ENCODE measurements around the gene DNAJC27. TPM values are rescaled to one million over a fixed set of nuclear protein-coding genes. Genes with fewer than 3 reads are reported as not detected.

Gene DNAJC27
- total RNA-seq, 1 donor = 10.6 TPM

GRCh38 chr2:24981411-24982136 lies 9.8 kb upstream of the DNAJC27 start:
- no peaks in the 10 kb centered on the region for H3K27me3 ChIP-seq (ENCODE audit: insufficient read depth, low read length)
- H3K4me1 ChIP-seq (ENCODE audit: insufficient read depth, low read length) = no peaks in the 10 kb centered on the region
- H3K4me3 ChIP-seq (ENCODE audit: low read length) = no peak overlapping the region
- no peaks in the 10 kb centered on the region for H3K9me3 ChIP-seq (ENCODE audit: low read depth, low read length)

GRCh38 chr2:24978661-24979060 lies 6.9 kb upstream of the DNAJC27 start:
- H3K4me3 ChIP-seq (ENCODE audit: low read length) = no peak overlapping the region
- no peaks in the 10 kb centered on the region for H3K9me3 ChIP-seq (ENCODE audit: low read depth, low read length)
- no peaks in the 10 kb centered on the region for H3K4me1 ChIP-seq (ENCODE audit: insufficient read depth, low read length)
- no peaks in the 10 kb centered on the region for H3K27me3 ChIP-seq (ENCODE audit: insufficient read depth, low read length)

- no peak overlapping the region for H3K4me3 ChIP-seq (ENCODE audit: low read length)
- H3K9me3 ChIP-seq (ENCODE audit: low read depth, low read length) = no peaks in the 10 kb centered on the region
- H3K27me3 ChIP-seq (ENCODE audit: insufficient read depth, low read length) = no peaks in the 10 kb centered on the region
- peaks cover 2% of the 10 kb centered on the region for H3K4me1 ChIP-seq (ENCODE audit: insufficient read depth, low read length)
These were observed 5.9 kb upstream of the DNAJC27 start for GRCh38 chr2:24977631-24978030.

- Histone ChIP-seq H3K9me3 (ENCODE audit: low read depth, low read length) (no peaks in the 10 kb centered on the region), H3K27me3 (ENCODE audit: insufficient read depth, low read length) (no peaks in the 10 kb centered on the region), H3K4me1 (ENCODE audit: insufficient read depth, low read length) (peaks cover 17% of the 10 kb centered on the region)
These were observed 2.1 kb upstream of the DNAJC27 start for GRCh38 chr2:24973812-24974211.

GRCh38 chr2:24972315-24972961 lies 683 bp upstream of the DNAJC27 start:
- Histone ChIP-seq H3K27me3 (ENCODE audit: insufficient read depth, low read length) (no peaks in the 10 kb centered on the region), H3K9me3 (ENCODE audit: low read depth, low read length) (no peaks in the 10 kb centered on the region), H3K4me3 (ENCODE audit: low read length) (peak overlapping the region; percentile 93), H3K4me1 (ENCODE audit: insufficient read depth, low read length) (peaks cover 17% of the 10 kb centered on the region)

More at GRCh38 chr2:24973812-24974211, 2.1 kb upstream of the DNAJC27 start:
- H3K4me3 ChIP-seq (ENCODE audit: low read length) = no peak overlapping the region

GRCh38 chr2:24971286-24971535 lies 544 bp downstream of the DNAJC27 start:
- peak overlapping the region; percentile 93 for H3K4me3 ChIP-seq (ENCODE audit: low read length)

GRCh38 chr2:24970483-24971285 lies 1.1 kb downstream of the DNAJC27 start:
- no peaks in the 10 kb centered on the region for H3K27me3 ChIP-seq (ENCODE audit: insufficient read depth, low read length)
- peak overlapping the region; percentile 93 for H3K4me3 ChIP-seq (ENCODE audit: low read length)
- H3K9me3 ChIP-seq (ENCODE audit: low read depth, low read length) = no peaks in the 10 kb centered on the region
- H3K4me1 ChIP-seq (ENCODE audit: insufficient read depth, low read length) = peaks cover 17% of the 10 kb centered on the region

More at GRCh38 chr2:24971286-24971535, 544 bp downstream of the DNAJC27 start:
- Histone ChIP-seq H3K9me3 (ENCODE audit: low read depth, low read length) (no peaks in the 10 kb centered on the region), H3K27me3 (ENCODE audit: insufficient read depth, low read length) (no peaks in the 10 kb centered on the region), H3K4me1 (ENCODE audit: insufficient read depth, low read length) (peaks cover 17% of the 10 kb centered on the region)

- Histone ChIP-seq H3K9me3 (ENCODE audit: low read depth, low read length) (no peaks in the 10 kb centered on the region), H3K4me3 (ENCODE audit: low read length) (no peak overlapping the region), H3K27me3 (ENCODE audit: insufficient read depth, low read length) (no peaks in the 10 kb centered on the region), H3K4me1 (ENCODE audit: insufficient read depth, low read length) (peaks cover 17% of the 10 kb centered on the region)
These were observed 2.0 kb downstream of the DNAJC27 start for GRCh38 chr2:24969784-24970183.

- Histone ChIP-seq H3K4me3 (ENCODE audit: low read length) (no peak overlapping the region), H3K27me3 (ENCODE audit: insufficient read depth, low read length) (no peaks in the 10 kb centered on the region), H3K9me3 (ENCODE audit: low read depth, low read length) (no peaks in the 10 kb centered on the region), H3K4me1 (ENCODE audit: insufficient read depth, low read length) (no peaks in the 10 kb centered on the region)
These were observed 9.9 kb downstream of the DNAJC27 start for GRCh38 chr2:24961903-24962302.

- Histone ChIP-seq H3K4me1 (ENCODE audit: insufficient read depth, low read length) (no peaks in the 10 kb centered on the region), H3K9me3 (ENCODE audit: low read depth, low read length) (peaks cover 12% of the 10 kb centered on the region), H3K4me3 (ENCODE audit: low read length) (no peak overlapping the region), H3K27me3 (ENCODE audit: insufficient read depth, low read length) (no peaks in the 10 kb centered on the region)
These were observed 12.0 kb downstream of the DNAJC27 start for GRCh38 chr2:24959761-24960160.

GRCh38 chr2:24958411-24958935 lies 13.3 kb downstream of the DNAJC27 start:
- no peak overlapping the region for H3K4me3 ChIP-seq (ENCODE audit: low read length)
- H3K9me3 ChIP-seq (ENCODE audit: low read depth, low read length) = peaks cover 12% of the 10 kb centered on the region
- no peaks in the 10 kb centered on the region for H3K27me3 ChIP-seq (ENCODE audit: insufficient read depth, low read length)
- H3K4me1 ChIP-seq (ENCODE audit: insufficient read depth, low read length) = no peaks in the 10 kb centered on the region

- H3K27me3 ChIP-seq (ENCODE audit: insufficient read depth, low read length) = no peaks in the 10 kb centered on the region
- H3K4me3 ChIP-seq (ENCODE audit: low read length) = no peak overlapping the region
- no peaks in the 10 kb centered on the region for H3K4me1 ChIP-seq (ENCODE audit: insufficient read depth, low read length)
- H3K9me3 ChIP-seq (ENCODE audit: low read depth, low read length) = peaks cover 12% of the 10 kb centered on the region
These were observed 13.8 kb downstream of the DNAJC27 start for GRCh38 chr2:24957976-24958375.

GRCh38 chr2:24957221-24957620 lies 14.5 kb downstream of the DNAJC27 start:
- H3K4me1 ChIP-seq (ENCODE audit: insufficient read depth, low read length) = no peaks in the 10 kb centered on the region
- no peak overlapping the region for H3K4me3 ChIP-seq (ENCODE audit: low read length)
- H3K27me3 ChIP-seq (ENCODE audit: insufficient read depth, low read length) = no peaks in the 10 kb centered on the region
- peaks cover 12% of the 10 kb centered on the region for H3K9me3 ChIP-seq (ENCODE audit: low read depth, low read length)

GRCh38 chr2:24955921-24956320 lies 15.8 kb downstream of the DNAJC27 start:
- H3K27me3 ChIP-seq (ENCODE audit: insufficient read depth, low read length) = no peaks in the 10 kb centered on the region

GRCh38 chr2:24955232-24955631 lies 16.5 kb downstream of the DNAJC27 start:
- Histone ChIP-seq H3K4me3 (ENCODE audit: low read length) (no peak overlapping the region), H3K9me3 (ENCODE audit: low read depth, low read length) (peaks cover 12% of the 10 kb centered on the region), H3K27me3 (ENCODE audit: insufficient read depth, low read length) (no peaks in the 10 kb centered on the region), H3K4me1 (ENCODE audit: insufficient read depth, low read length) (no peaks in the 10 kb centered on the region)

More at GRCh38 chr2:24955921-24956320, 15.8 kb downstream of the DNAJC27 start:
- H3K4me1 ChIP-seq (ENCODE audit: insufficient read depth, low read length) = no peaks in the 10 kb centered on the region
- no peak overlapping the region for H3K4me3 ChIP-seq (ENCODE audit: low read length)
- H3K9me3 ChIP-seq (ENCODE audit: low read depth, low read length) = peaks cover 12% of the 10 kb centered on the region
